HG03196 (cell line): Measurements from ENCODE around the gene ICE2.
"Not testable (repeated sequence)": the region's sequence is repeated elsewhere in the genome, so short reads cannot be mapped to it uniquely, and the experiment has no call there.

Experiments used
- ATAC-seq: cut with Tn5 transposase; IDR thresholded peaks from one replicate; pipeline ENCODE4 v1.9.1; 2021; ENCODE audit not compliant: unreplicated experiment

ICE2 gene

GRCh38 chr15:60448668-60449360 is 30.1 kb downstream of the ICE2 start:
- ATAC-seq, result no peak

- no peak for ATAC-seq
Observed at GRCh38 chr15:60444289-60444912, 34.5 kb downstream of the ICE2 start.

GRCh38 chr15:60442763-60443162 is 36.2 kb downstream of the ICE2 start:
- no peak for ATAC-seq

- ATAC-seq, result no peak
Observed at GRCh38 chr15:60442031-60442650, 36.8 kb downstream of the ICE2 start.

GRCh38 chr15:60441331-60441730 is 37.6 kb downstream of the ICE2 start:
- ATAC-seq, result no peak

- ATAC-seq, result no peak
Observed at GRCh38 chr15:60438646-60439045, 40.3 kb downstream of the ICE2 start.

- no peak for ATAC-seq
Observed at GRCh38 chr15:60428935-60429334, 50.0 kb downstream of the ICE2 start.

GRCh38 chr15:60426870-60427508 is 52.0 kb downstream of the ICE2 start:
- no peak for ATAC-seq

GRCh38 chr15:60425461-60425860 is 53.5 kb downstream of the ICE2 start:
- ATAC-seq, result no peak

GRCh38 chr15:60424006-60424405 is 54.9 kb downstream of the ICE2 start:
- ATAC-seq, result no peak

- ATAC-seq, result no peak
Observed at GRCh38 chr15:60423537-60423936, 55.4 kb downstream of the ICE2 start.

GRCh38 chr15:60421544-60421943 is 57.4 kb downstream of the ICE2 start:
- ATAC-seq, result no peak

GRCh38 chr15:60420203-60420716 is 58.7 kb downstream of the ICE2 start:
- no peak for ATAC-seq

- no peak for ATAC-seq
Observed at GRCh38 chr15:60419753-60420152, 59.2 kb downstream of the ICE2 start.

- no peak for ATAC-seq
Observed at GRCh38 chr15:60418096-60418495, 60.8 kb downstream of the ICE2 start.

- ATAC-seq, result no peak
Observed at GRCh38 chr15:60417112-60417511, 61.8 kb downstream of the ICE2 start.

GRCh38 chr15:60416484-60416883 is 62.5 kb downstream of the ICE2 start:
- no peak for ATAC-seq

GRCh38 chr15:60414016-60414682 is 64.8 kb downstream of the ICE2 start:
- ATAC-seq, result no peak

GRCh38 chr15:60413231-60413824 is 65.6 kb downstream of the ICE2 start:
- ATAC-seq, result no peak

- ATAC-seq, result not testable (repeated sequence)
Observed at GRCh38 chr15:60412807-60413206, 66.1 kb downstream of the ICE2 start.
